Panc1 (cell line): ENCODE results near the gene ANKMY2. TPM values are rescaled to one million over a fixed set of nuclear protein-coding genes. Genes with fewer than 3 reads are reported as not detected.

Experiments
- ATAC-seq: fragments of 200-7000 bp; cut with Tn5 transposase; 2 replicates; pipeline ENCODE4 v1.9.1; 2020; ENCODE audit warnings: mild to moderate bottlenecking, moderate library complexity
- BruUV-seq: library from RNA; stranded (reverse); fragments of 400-500 nt; replicated peaks from 2 replicates; lab custom pipeline; 2021; lab: Mats Ljungman, UMichigan
- CTCF ChIA-PET: fragments of 300-600 bp; sonication (Branson Sonifier 250); formaldehyde crosslinking; loops from one replicate; lab custom pipeline; 2022; ENCODE audit warnings: antibody characterized with exemption; lab: Charles Lee
- POLR2A ChIA-PET: fragments of 300-600 bp; sonication (Branson Sonifier 250); formaldehyde crosslinking; loops from one replicate; lab custom pipeline; 2022; ENCODE audit warnings: antibody characterized with exemption; lab: Charles Lee
- DNase-seq: peaks from one replicate; pipeline ENCODE4 v3.0.0-alpha.2; 2010; ENCODE audit warnings: low read depth, low spot score
- H3K27ac ChIP-seq: 2 replicates; pipeline ENCODE4 v1.5.1; 2011; ENCODE audit warnings: mild to moderate bottlenecking, low read length, inconsistent platforms
- H3K27me3 ChIP-seq: fragments of 200-500 bp; sonication (Bioruptor generic); 2 replicates; pipeline ENCODE4 v1.6.0; 2014; ENCODE audit warnings: low read length, inconsistent platforms; ENCODE audit not compliant: control insufficient read depth, insufficient read depth
- H3K36me3 ChIP-seq: fragments of 200-500 bp; sonication (Bioruptor generic); 2 replicates; pipeline ENCODE4 v1.5.1; 2014; ENCODE audit warnings: inconsistent platforms, mild to moderate bottlenecking, low read length, moderate library complexity; ENCODE audit not compliant: control insufficient read depth, insufficient read depth
- H3K4me1 ChIP-seq: 2 replicates; pipeline ENCODE4 v1.5.1; 2011; ENCODE audit warnings: inconsistent platforms, mild to moderate bottlenecking, low read length, moderate library complexity; ENCODE audit not compliant: control insufficient read depth, insufficient read depth
- H3K4me3 ChIP-seq, 2 experiments: 2 replicates each; pipeline ENCODE4 v1.5.1; 2011 to 2012; ENCODE audit warnings: low read depth in 2 of 2, low read length in 2 of 2, mild to moderate bottlenecking in 2 of 2, inconsistent platforms in 1 of 2, moderate library complexity in 1 of 2
- H3K9me3 ChIP-seq: fragments of 200-500 bp; sonication (Bioruptor generic); 2 replicates; pipeline ENCODE4 v1.5.1; 2014; ENCODE audit warnings: low read depth, mild to moderate bottlenecking, inconsistent platforms, low read length, moderate library complexity; ENCODE audit not compliant: control insufficient read depth, insufficient read depth
- CTCF ChIP-seq: fragments of 450-650 bp; IDR thresholded peaks from 2 replicates; pipeline ENCODE4 v1.5.1; 2017; ENCODE audit warnings: mild to moderate bottlenecking
- POLR2AphosphoS5 ChIP-seq: IDR thresholded peaks from 2 replicates; pipeline ENCODE4 v1.6.1; 2012; ENCODE audit warnings: mild to moderate bottlenecking, low read depth, low read length, moderate library complexity
- REST ChIP-seq, 2 experiments: IDR thresholded peaks; 2 replicates each; pipeline ENCODE4 v1.6.1; 2011 to 2012; ENCODE audit warnings: low read depth in 2 of 2, control low read depth in 1 of 2, low read length in 1 of 2, mild to moderate bottlenecking in 1 of 2, moderate library complexity in 1 of 2; ENCODE audit not compliant: insufficient read depth in 1 of 2
- SIN3A ChIP-seq: IDR thresholded peaks from 2 replicates; pipeline ENCODE4 v1.6.1; 2012; ENCODE audit warnings: low read depth, mild to moderate bottlenecking, low read length, moderate library complexity, borderline replicate concordance; ENCODE audit not compliant: insufficient read depth
- TCF7L2 ChIP-seq: IDR thresholded peaks from 2 replicates; pipeline ENCODE4 v1.6.1; 2011; ENCODE audit warnings: mild to moderate bottlenecking, low read depth, low read length, inconsistent platforms
- in situ Hi-C: cut with HindIII; loops from 2 replicates; pipeline ENCODE4 v1.10.0; 2016; ENCODE audit warnings: low sequenced_read_pairs, low pct_unique_long_range_greater_than_20kb
- intact Hi-C: fragments of 100-400 bp; cut with micrococcal nuclease; formaldehyde crosslinking; loops from one replicate; pipeline ENCODE4 v1.10.0; 2022; ENCODE audit not compliant: unreplicated experiment
- total RNA-seq: library from RNA; stranded (reverse); gene quantifications from one replicate; pipeline ENCODE4 v1.2.1, GENCODE V29; 2021; ENCODE audit not compliant: unreplicated experiment

The ANKMY2 gene
- total RNA-seq, 1 experiment from 2014 or later, result 18.6 TPM

- H3K27me3 ChIP-seq, result no peaks in the 10 kb centered on the region
- BruUV-seq, result no TSS peak
- in situ Hi-C loops (no loop called here), intact Hi-C loops (no loop called here)
- ChIA-PET CTCF (no interaction called here), POLR2A (no interaction called here)
- no peaks in the 10 kb centered on the region for H3K4me1 ChIP-seq
- ATAC-seq, result no peak
- H3K27ac ChIP-seq, result no peak overlapping the region
- H3K9me3 ChIP-seq, result no peaks in the 10 kb centered on the region
- TF ChIP-seq REST (IDR thresholded peaks at IDR 0.05; ENCODE audit: insufficient read depth in 1 of 2, low read depth in 2 of 2, low read length in 1 of 2) (no peak), POLR2AphosphoS5 (no peak), CTCF (no peak), SIN3A (no peak), TCF7L2 (no peak)
- no peak overlapping the region for H3K4me3 ChIP-seq
- peaks cover 5% of the 10 kb centered on the region; the same call in 1 of the 2 replicates for H3K36me3 ChIP-seq
- DNase-seq, result no peak
These were observed 25.6 kb downstream of the ANKMY2 start for GRCh38 chr7:16619979-16620408.

- intact Hi-C loops (no loop called here), in situ Hi-C loops (no loop called here)
- no peaks in the 10 kb centered on the region for H3K27me3 ChIP-seq
- TF ChIP-seq TCF7L2 (no peak), CTCF (no peak), POLR2AphosphoS5 (no peak), SIN3A (no peak), REST (IDR thresholded peaks at IDR 0.05; ENCODE audit: insufficient read depth in 1 of 2, low read depth in 2 of 2, low read length in 1 of 2) (no peak)
- POLR2A ChIA-PET, result no interaction called here
- no TSS peak for BruUV-seq
- H3K27ac ChIP-seq, result no peak overlapping the region
- H3K4me1 ChIP-seq, result no peaks in the 10 kb centered on the region
- H3K36me3 ChIP-seq, result peaks cover 5% of the 10 kb centered on the region; the same call in 1 of the 2 replicates
- no peak for ATAC-seq
- H3K4me3 ChIP-seq, result no peak overlapping the region
- CTCF ChIA-PET, result interaction anchor here (0.5 kb wide), 1 partner anchor 385 kb away, joined by 3 read pairs; no protein-coding TSS in a partner anchor
- H3K9me3 ChIP-seq, result no peaks in the 10 kb centered on the region
- DNase-seq, result no peak
These were observed 29.0 kb downstream of the ANKMY2 start for GRCh38 chr7:16616542-16616941.
